K562 (cell line): ENCODE measurements around the gene TBC1D2B. TPM values are rescaled to one million over a fixed set of nuclear protein-coding genes. Genes with fewer than 3 reads are reported as not detected.

Source experiments
- BCOR ChIP-seq: fragments of 450-650 bp; IDR thresholded peaks from 2 replicates; pipeline ENCODE4 v1.6.1; 2016
- BDP1 ChIP-seq: IDR thresholded peaks from 3 replicates; pipeline ENCODE4 v1.6.1; 2011; ENCODE audit not compliant: insufficient read length, insufficient read depth
- CHD1 ChIP-seq: fragments of 200-600 bp; sonication (generic); IDR thresholded peaks from one replicate; pipeline ENCODE4 v1.6.1; 2012; ENCODE audit warnings: mild to moderate bottlenecking, moderate library complexity, low read length, inconsistent platforms
- CLOCK ChIP-seq: fragments of 250-450 bp; sonication (Bioruptor Pico); IDR thresholded peaks from 2 replicates; pipeline ENCODE4 v1.4.0; 2020; ENCODE audit warnings: mild to moderate bottlenecking, moderate library complexity, borderline replicate concordance
- HDAC2 ChIP-seq: fragments of 450-650 bp; IDR thresholded peaks from 2 replicates; pipeline ENCODE4 v1.6.1; 2016; ENCODE audit warnings: mild to moderate bottlenecking
- HMG20A ChIP-seq: fragments of 450-650 bp; formaldehyde crosslinking; conservative IDR thresholded peaks from 2 replicates; pipeline ENCODE4 v1.4.0; 2020; ENCODE audit warnings: mild to moderate bottlenecking, mixed read lengths
- MTA3 ChIP-seq: fragments of 450-650 bp; formaldehyde crosslinking; IDR thresholded peaks from 2 replicates; pipeline ENCODE4 v1.6.1; 2017; ENCODE audit warnings: mild to moderate bottlenecking, borderline replicate concordance
- RAD21 ChIP-seq, 2 experiments: fragments of 250-450 bp in 1 of 2; fragments of 450-650 bp in 1 of 2; sonication (Bioruptor Pico) in 1 of 2; formaldehyde crosslinking in 1 of 2; IDR thresholded peaks in 1 of 2; conservative IDR thresholded peaks in 1 of 2; 2 replicates each; pipeline versions ENCODE4 v1.4.0 to v1.8.0; 2020 to 2022; ENCODE audit warnings: mild to moderate bottlenecking in 2 of 2, moderate library complexity in 1 of 2
- RBBP5 ChIP-seq: fragments of 200-600 bp; sonication (generic); IDR thresholded peaks from 2 replicates; pipeline ENCODE4 v1.6.1; 2012; ENCODE audit warnings: borderline replicate concordance, mild to moderate bottlenecking, low read length, control low read depth, inconsistent platforms; ENCODE audit not compliant: insufficient read depth, poor library complexity, severe bottlenecking
- RFX7 ChIP-seq: fragments of 250-450 bp; sonication (Bioruptor Pico); IDR thresholded peaks from 2 replicates; pipeline ENCODE4 v1.5.1; 2021; ENCODE audit warnings: mild to moderate bottlenecking
- SP1 ChIP-seq: sonication (generic); formaldehyde crosslinking; IDR thresholded peaks from 2 replicates; pipeline ENCODE4 v1.8.1; 2022; ENCODE audit warnings: mild to moderate bottlenecking, missing genetic modification reagents
- STAG1 ChIP-seq: sonication (generic); formaldehyde crosslinking; IDR thresholded peaks from 2 replicates; pipeline ENCODE4 v1.5.0; 2020; ENCODE audit warnings: missing genetic modification reagents, borderline replicate concordance
- ZNF232 ChIP-seq: sonication (generic); formaldehyde crosslinking; IDR thresholded peaks from 2 replicates; pipeline ENCODE4 v1.8.0; 2022; ENCODE audit warnings: mild to moderate bottlenecking, missing genetic modification reagents
- ZNF316 ChIP-seq: fragments of 450-650 bp; IDR thresholded peaks from 2 replicates; pipeline ENCODE4 v1.6.1; 2016
- ZNF778 ChIP-seq: fragments of 450-650 bp; formaldehyde crosslinking; IDR thresholded peaks from 2 replicates; pipeline ENCODE4 v1.4.0; 2020; ENCODE audit warnings: mild to moderate bottlenecking, moderate library complexity
- polyA plus RNA-seq, 8 experiments: library from polyadenylated mRNA; depleted of rRNA in 4 of 8; stranded (reverse) in 5 of 8; unstranded in 3 of 8; fragments of >200 nt; fragmentation: Nextera tagmentation in 2 of 8; fragmentation: Illumina TruSeq in 1 of 8; extraction: Ambion mirVana in 2 of 8; extraction: Trizol in 1 of 8; gene quantifications; 2 replicates each; pipeline versions ENCODE4 v1.2.1 to v1.2.3, GENCODE V29; 2011 to 2014; ENCODE audit warnings: inconsistent platforms in 1 of 8, missing spikeins in 1 of 8
- total RNA-seq, 7 experiments: library from RNA; depleted of rRNA in 6 of 7; stranded (reverse); fragments of >200 nt in 6 of 7; fragmentation: Illumina TruSeq in 2 of 7; extraction: Trizol in 2 of 7; gene quantifications; 2 replicates each; pipeline versions ENCODE4 v1.2.1 to v1.2.3, GENCODE V29; 2011 to 2021; ENCODE audit warnings: low replicate concordance in 1 of 7

Gene TBC1D2B
- total and polyA plus RNA-seq, 9 of the 15 experiments (the other 6 are each of a cell fraction or from before 2014, with no cell fraction given) = 0.15 to 16.3 (median 8.9) TPM

GRCh38 chr15:77982127-77982490, 95.4 kb downstream of the TBC1D2B start (continued):
- TF ChIP-seq BDP1 (no peak), ZNF778 (CRISPR knock-in tag) (no peak), HMG20A (CRISPR knock-in tag) (no peak), CHD1 (no peak), ZNF316 (no peak), CLOCK (CRISPR knock-in tag) (no peak), RAD21 (CRISPR knock-in tag; conservative IDR thresholded peaks at IDR 0.05 in 1 of 2, IDR thresholded peaks at IDR 0.05 in 1 of 2) (no peak), BCOR (no peak), HDAC2 (no peak), RFX7 (CRISPR knock-in tag) (no peak), RBBP5 (no peak), STAG1 (CRISPR knock-in tag) (no peak), MTA3 (no peak), SP1 (CRISPR knock-in tag) (no peak), ZNF232 (CRISPR knock-in tag) (no peak)
